ENCODE measurements around the gene TFF3. TPM values are rescaled to one million over a fixed set of nuclear protein-coding genes. Genes with fewer than 3 reads are reported as not detected.
"Not testable (repeated sequence)": the region's sequence is repeated elsewhere in the genome, so short reads cannot be mapped to it uniquely, and the experiment has no call there.

The TFF3 gene
- polyA plus RNA-seq, 3 donors, result 1.9 to 3.7 (median 2.2) TPM

DNA sequence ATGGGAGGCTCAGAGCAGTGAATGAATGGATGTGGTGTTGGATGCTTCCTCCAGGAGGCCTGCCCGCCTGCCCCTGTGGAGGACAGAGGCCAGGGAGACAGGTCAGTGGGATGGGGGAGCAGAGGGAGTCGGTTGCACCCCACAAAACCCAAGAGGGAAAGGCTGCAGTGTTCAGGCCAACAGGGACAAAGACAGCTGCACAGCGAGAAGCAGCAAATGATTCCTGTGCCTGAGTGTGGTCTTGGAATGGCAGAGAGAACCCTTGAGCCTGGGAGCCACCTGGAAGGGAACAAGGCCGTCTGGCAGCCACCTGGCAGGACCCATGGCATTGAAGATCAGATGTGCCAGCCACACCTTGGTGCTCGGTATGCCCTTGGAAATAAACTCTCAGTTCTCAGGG is 8.1 kb downstream of the TFF3 start:
- no peak for DNase-seq (ENCODE audit: low read depth in 3 of 3, low spot score in 2 of 3)

DNA sequence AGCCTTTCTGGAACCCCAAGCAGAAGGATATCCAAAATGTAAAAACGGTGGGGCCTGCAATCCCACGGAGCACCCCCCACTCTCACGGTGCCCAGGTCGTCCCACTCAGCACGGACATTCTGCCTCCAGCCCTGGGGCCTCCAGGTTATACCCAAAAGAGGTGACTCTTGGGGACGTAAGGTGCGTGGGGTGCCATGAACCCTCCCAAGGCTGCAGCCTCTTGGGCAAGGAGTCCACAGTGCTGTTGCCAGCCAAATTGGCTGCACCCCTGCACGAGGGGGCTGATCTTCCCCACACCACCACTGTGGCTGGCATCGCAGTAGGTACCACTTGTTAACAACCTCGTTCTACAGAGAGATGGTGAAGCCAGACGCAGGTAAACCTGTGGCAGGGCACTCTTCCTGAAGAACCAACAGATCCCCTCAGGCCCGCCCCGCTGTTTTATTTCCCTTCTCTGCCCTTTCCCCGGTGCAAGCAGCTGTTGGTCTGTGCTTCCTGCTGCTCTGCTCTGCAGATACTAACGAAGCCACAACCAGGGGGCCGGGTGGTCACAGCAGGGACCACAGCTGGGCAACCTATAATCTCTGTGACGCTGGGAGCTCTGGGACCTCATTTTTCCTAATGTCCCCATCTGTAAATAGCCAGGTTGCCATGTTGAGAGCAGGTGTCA is 8.7 kb downstream of the TFF3 start:
- DNase-seq (ENCODE audit: low read depth in 3 of 3, low spot score in 2 of 3), result no peak

- no peak for DNase-seq (ENCODE audit: low read depth in 3 of 3, low spot score in 2 of 3)
Observed at GRCh38 chr21:42305707-42306147, 9.5 kb downstream of the TFF3 start.

DNA sequence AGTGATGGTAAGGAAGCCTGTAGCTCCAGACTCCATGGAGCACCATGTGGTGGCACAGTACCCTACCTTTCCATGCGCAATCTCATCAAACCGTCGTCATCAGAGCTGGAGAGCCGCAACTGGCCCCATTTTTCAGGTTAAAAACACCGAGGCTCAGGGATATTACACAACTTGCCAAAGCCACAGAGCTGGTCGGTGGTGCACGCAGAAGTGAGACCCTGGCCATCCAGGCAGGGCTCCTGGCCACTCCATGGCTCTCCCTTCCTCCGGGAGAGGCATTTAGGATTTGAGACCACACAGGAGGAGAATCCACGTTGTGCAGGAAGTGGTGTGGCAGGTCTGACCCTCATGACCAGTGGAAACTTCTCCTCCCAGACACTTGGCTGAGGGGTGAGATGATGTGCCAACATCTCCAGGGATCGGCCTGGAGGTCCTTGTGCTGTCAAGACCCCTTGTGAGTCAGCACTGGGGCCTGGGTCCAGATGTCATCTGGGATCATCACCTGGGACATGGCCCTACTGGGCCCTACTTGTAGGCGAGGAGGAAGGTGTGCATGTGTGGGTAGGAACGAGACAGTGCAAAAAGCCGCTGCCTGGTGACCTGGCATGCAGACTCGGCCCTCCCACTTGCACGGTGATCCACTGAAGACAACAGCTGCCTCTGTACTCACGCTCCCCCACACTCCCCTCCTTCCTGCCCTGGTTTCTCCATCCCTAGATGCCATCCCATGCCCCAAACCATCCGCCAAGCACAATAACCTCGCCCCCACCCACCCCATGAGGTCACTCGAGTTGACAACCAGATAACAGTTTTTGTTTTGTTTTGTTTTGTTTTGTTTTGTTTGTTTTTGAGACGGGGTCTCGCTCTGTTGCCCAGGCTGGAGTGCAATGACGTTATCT is 10.4 kb downstream of the TFF3 start:
- DNase-seq (ENCODE audit: low read depth in 3 of 3, low spot score in 2 of 3), result no peak

DNA sequence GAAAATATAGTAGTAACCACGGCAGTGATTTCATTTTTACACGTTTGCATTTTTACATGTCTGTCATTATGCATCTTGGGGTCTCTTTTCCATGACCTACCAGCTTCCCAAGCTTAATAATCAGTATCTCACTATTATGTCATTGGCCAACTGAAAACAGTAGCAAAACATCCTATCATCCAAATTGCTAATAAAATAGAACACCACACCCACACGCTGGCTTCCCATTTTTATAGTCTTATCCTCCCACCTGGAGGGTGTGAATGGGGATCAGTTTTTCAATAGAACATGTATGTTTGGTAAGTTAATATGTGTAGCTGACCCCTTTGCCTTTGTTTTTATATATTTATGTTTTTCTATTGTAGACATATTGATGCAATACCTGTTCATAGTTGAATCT is 11.8 kb downstream of the TFF3 start:
- DNase-seq (ENCODE audit: low read depth in 3 of 3, low spot score in 2 of 3), result no peak

DNA sequence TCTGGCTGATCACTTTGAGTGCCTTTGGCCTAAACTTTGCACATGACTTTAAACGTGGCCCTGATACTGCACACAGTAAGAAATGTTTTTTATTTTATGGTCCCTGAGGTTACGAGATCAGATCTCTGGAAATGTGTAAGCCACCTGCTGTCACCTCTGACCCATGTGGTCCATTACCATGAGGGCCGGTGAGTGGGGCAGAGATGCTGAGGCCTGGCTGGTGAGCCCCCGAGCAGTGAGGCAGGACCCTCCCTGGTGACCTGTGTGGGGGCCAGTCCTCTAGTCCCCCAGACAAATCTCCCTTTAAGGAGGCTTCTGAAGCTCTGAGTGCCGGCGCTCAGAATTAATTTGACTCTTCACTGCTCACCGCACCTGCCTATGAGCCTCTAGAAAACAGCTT is 12.4 kb downstream of the TFF3 start:
- DNase-seq (ENCODE audit: low read depth in 3 of 3, low spot score in 2 of 3), result no peak

DNA sequence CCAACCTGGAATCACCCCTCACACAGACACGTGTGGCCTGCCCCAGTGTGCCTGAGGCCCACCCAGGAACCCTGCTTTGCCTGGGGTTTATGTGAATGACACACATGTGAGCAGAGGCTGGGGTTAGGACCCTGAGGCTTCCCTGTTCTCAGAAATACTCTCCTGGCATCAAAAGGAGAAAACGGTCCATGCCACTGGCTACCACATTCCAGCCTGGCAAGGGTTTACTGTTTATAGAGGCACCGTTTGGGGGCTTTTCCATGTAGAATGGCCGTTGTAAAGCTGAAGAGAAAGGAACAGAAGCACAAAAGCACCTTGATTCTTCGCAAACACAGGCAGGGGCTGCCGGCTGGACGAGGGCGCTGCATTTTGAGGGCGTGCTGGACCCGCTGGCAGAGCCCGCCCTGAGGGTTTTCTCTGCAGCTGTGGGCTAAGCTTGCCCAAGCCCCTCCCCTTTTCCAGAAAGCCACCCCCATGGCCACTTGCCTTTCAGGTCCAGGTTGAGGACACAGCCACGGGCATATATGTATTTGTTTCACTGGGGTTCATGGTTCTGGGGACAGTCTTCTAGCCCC is 13.0 kb downstream of the TFF3 start:
- DNase-seq (ENCODE audit: low read depth in 3 of 3, low spot score in 2 of 3), result no peak

GRCh38 chr21:42301371-42302075 is 13.7 kb downstream of the TFF3 start:
- no peak for DNase-seq (ENCODE audit: low read depth in 3 of 3, low spot score in 2 of 3)

DNA sequence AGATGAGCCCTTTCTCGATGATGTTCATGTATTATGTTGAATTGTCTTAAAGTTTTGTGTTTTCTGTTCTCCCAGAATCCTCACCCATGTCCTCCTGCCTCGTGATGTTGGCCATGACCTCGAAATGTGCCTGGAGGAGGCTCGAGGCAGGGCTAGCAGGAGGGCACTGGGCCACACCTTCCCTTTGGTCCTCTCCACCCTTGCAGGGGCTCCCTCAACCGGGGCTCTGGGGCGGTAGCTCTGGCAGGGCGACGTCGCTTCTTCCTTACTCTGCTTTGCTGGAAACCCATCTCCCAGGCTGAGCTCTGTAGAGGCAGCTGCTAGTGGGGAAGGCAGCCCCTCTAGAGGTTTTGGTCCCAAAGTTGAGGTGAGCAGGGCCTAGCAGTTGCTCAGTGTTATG is 14.3 kb downstream of the TFF3 start:
- DNase-seq (ENCODE audit: low read depth in 3 of 3, low spot score in 2 of 3), result no peak

- no peak for DNase-seq (ENCODE audit: low read depth in 3 of 3, low spot score in 2 of 3)
Observed at GRCh38 chr21:42300045-42300583, 15.1 kb downstream of the TFF3 start.

DNA sequence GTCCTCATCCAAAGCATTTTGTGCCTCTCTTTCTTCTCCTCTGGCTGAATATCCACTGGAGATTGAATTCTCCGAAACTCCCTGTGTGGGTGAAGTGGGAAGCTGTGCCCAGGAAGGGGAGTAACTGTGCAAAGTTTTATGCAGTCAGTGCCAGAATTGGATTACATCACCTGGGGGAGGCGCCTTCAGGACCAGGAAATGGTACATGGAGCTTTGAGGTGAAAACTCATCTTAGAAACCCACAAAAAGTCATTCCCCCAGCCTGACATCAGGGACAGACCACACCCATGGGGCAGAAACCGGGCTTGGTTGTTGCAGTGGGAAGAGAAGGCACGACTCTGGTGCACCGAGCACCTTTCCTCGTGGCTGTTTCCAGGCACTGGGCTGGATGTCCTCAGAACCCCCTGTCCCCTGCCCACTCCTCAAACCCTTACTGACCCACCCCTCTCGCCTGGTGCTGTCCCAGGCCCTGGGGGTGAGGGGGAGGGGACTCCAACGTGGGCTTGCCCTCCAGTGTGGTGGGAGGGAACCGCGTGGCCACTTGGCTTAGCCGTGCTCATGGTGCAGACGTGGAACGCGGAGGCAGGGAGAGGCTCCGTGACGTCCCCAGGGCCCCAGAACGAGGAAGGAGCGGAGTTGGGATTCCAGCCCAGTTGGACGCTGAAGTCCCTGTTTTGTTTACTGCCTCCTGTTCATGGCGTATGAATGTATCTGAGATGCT is 15.7 kb downstream of the TFF3 start:
- DNase-seq (ENCODE audit: low read depth in 3 of 3, low spot score in 2 of 3), result no peak

- no peak for DNase-seq (ENCODE audit: low read depth in 3 of 3, low spot score in 2 of 3)
Observed at GRCh38 chr21:42298657-42299056, 16.6 kb downstream of the TFF3 start.

DNA sequence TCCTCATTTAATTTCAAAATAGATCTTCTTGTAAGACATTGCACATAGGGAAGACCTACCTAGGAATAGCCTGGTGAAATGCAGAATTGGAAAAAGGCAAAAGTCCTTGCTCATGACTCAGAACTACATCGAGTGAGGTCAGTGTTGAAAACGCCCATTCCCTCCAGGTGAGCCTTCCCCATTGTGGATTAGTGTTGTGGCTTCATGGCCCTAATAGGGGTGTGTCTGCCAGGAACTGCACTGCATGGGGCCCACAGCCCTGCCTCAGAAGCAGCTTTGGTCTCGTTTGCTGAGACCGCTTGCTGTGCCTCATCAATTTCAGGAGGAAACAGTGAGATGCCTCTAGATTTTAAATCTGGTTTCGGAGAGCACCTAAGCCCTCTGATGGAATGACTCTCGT is 17.0 kb downstream of the TFF3 start:
- DNase-seq (ENCODE audit: low read depth in 3 of 3, low spot score in 2 of 3), result no peak

GRCh38 chr21:42297377-42297776 is 17.8 kb downstream of the TFF3 start:
- DNase-seq (ENCODE audit: low read depth in 3 of 3, low spot score in 2 of 3), result no peak

GRCh38 chr21:42296501-42296900 is 18.7 kb downstream of the TFF3 start:
- no peak for DNase-seq (ENCODE audit: low read depth in 3 of 3, low spot score in 2 of 3)

DNA sequence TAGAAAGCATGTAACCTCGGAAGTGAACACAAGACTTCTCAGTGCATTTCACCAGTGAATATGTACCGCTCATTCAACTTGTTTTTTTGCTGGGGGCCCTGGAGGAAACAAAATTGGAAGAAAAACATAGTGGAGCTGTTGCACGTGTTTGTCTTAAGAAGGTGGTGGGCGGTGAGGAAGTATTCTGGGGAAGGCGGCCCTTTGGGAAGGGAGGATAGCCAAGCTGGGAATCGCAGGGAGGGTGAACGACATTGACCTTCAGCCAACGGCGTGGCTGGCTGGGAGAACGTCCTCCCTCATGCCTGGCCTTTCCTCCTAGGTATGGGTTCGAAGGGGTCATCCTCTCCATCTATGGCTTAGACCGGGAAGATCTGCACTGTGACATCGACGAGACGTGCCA is 19.4 kb downstream of the TFF3 start:
- DNase-seq (ENCODE audit: low read depth in 3 of 3, low spot score in 2 of 3), result no peak

DNA sequence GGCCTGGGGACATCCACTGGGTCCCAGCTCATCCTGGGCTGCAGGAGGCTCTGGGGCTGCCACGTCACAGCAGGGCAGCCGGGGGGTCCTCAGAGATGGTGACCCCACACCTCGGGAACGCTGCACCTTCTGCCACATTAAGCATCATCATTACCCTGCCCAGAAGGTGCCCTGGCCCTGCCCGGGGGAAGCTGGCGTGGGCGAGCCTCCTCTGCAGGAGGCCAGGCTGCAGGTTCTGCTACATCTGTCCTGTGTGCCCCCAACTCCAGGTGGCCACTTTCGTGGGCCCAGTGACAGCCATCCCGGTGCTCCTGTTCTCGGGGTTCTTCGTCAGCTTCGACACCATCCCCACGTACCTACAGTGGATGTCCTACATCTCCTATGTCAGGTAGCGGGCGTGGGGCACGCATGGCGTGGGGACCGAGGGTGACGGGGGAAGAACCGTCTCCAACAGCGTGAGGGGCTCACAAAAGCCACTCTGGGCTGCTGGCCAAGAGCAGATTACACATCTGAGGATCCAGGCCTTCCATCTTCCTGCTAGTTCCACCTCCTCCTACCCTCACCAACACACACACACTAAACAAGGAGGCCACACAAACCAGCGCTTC is 20.8 kb downstream of the TFF3 start:
- DNase-seq (ENCODE audit: low read depth in 3 of 3, low spot score in 2 of 3), result no peak

DNA sequence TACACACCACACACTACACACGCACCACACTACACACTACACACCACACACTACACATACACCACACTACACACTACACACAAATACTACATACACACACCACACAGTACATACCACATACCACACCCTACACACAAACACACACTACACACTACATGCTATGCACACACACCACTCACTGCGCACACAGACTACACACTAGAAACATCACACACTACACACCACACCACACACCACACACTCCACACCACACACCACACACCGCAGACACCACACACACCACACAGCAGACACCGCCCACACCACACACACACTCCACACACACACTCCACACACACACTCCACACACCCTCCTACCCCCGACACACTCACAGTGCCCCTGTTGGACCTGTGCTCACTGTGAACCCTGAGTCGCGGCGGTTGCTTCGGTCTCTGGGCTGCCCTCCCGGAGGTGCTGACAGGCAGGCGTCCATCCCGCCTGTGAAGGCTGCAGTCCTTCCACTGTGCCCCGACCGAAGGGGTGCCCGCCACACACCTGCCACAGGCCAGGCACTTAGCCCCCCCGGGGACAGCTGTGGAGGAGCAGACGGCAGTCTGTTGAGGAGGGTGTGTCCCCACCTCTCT is 21.4 kb downstream of the TFF3 start:
- no peak for DNase-seq (ENCODE audit: low read depth in 3 of 3, low spot score in 2 of 3)

DNA sequence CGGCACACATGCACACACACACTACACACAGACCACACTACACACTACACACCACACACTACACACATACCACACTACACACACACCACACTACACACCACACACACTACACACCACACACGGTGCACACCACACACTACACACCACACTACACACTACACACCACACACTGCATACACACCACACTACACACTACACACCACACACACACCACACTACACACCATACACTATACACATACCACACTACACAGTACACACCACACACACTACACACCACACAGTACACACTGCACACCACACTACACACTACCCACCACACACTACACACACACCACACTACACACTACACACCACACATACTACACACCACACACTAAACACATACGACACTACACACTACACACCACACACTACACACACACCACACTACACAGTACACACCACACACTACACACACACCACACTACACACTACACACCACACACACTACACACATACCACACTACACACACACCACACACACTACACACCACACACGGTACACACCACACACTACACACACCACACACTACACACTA is 22.6 kb downstream of the TFF3 start:
- DNase-seq (ENCODE audit: low read depth in 3 of 3, low spot score in 2 of 3), result not testable (repeated sequence)

All from right renal cortex interstitium (tissue), 3 donors.